NB4 (cell line): Measurements from ENCODE around the gene LAMB1.

Experiments used
- DNase-seq: peaks from one replicate; pipeline ENCODE4 v3.0.0; 2010; ENCODE audit warnings: low read depth
- H3K4me3 ChIP-seq: one replicate; pipeline ENCODE4 v1.5.1; 2011; ENCODE audit warnings: mild to moderate bottlenecking, low read depth, low read length, moderate library complexity
- MAX ChIP-seq: IDR thresholded peaks from 2 replicates; pipeline ENCODE4 v1.6.1; 2011; ENCODE audit warnings: low read depth, low read length
- MYC ChIP-seq: IDR thresholded peaks from 2 replicates; pipeline ENCODE4 v1.6.1; 2011; ENCODE audit warnings: low read depth, low read length
- POLR2A ChIP-seq: IDR thresholded peaks from 2 replicates; pipeline ENCODE4 v1.6.1; 2011; ENCODE audit warnings: mild to moderate bottlenecking; ENCODE audit not compliant: insufficient read length; ENCODE audit errors: extremely low read depth
- TF ChIP-seq, protein P1 (sequence below): IDR thresholded peaks from one replicate; pipeline ENCODE4 v1.5.1; 2012; ENCODE audit warnings: low read depth, low read length

Gene LAMB1

DNA sequence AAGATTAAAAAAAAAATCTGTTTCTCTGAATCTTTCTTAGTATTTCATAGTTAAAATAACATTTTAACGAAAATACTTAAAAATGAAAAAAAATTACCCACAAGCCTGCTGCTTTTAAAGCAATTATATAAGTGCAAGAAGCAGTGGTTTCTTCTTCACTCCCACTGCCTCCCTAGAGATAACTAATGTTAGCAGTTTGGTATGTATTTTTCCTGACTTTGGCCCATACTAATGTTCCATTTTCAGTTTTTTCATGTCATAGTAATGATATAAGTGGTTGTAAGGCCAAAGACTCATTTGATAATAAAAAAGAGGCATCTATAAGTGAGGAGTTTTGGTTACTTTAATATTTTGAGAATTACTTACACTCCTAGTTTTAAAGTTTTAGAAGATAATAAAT lies 24.3 kb upstream of the LAMB1 start:
- no peak for DNase-seq
- TF ChIP-seq POLR2A (no peak), MYC (no peak), MAX (no peak)
- TF ChIP-seq, protein P1, sequence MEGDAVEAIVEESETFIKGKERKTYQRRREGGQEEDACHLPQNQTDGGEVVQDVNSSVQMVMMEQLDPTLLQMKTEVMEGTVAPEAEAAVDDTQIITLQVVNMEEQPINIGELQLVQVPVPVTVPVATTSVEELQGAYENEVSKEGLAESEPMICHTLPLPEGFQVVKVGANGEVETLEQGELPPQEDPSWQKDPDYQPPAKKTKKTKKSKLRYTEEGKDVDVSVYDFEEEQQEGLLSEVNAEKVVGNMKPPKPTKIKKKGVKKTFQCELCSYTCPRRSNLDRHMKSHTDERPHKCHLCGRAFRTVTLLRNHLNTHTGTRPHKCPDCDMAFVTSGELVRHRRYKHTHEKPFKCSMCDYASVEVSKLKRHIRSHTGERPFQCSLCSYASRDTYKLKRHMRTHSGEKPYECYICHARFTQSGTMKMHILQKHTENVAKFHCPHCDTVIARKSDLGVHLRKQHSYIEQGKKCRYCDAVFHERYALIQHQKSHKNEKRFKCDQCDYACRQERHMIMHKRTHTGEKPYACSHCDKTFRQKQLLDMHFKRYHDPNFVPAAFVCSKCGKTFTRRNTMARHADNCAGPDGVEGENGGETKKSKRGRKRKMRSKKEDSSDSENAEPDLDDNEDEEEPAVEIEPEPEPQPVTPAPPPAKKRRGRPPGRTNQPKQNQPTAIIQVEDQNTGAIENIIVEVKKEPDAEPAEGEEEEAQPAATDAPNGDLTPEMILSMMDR: no peak

DNA sequence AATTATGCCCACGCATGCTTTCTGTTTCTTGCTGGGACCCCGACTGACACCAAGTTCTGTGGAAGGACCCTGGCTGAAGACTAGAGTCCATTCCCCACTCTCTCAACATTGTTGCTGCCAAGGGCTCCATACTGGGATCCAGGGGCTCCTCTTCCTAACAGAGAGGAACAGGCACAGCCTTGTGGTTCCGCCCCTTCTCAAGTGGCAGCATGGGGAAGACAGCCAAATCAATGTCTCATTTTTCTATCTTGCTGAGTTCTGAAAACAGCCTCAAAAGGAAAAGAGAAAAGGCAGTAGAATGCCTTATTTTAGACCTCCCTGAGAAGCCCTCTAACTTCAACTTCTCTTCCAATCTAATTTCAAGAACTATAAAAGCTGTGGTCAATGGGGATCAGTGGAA lies 23.7 kb upstream of the LAMB1 start:
- H3K4me3 ChIP-seq: no peak overlapping the region
- TF ChIP-seq MYC: no peak
- TF ChIP-seq MAX: no peak
- TF ChIP-seq POLR2A: no peak
- TF ChIP-seq, protein P1: no peak
- no peak for DNase-seq

More for the DNA sequence above, 24.3 kb upstream of the LAMB1 start:
- H3K4me3 ChIP-seq: no peak overlapping the region

DNA sequence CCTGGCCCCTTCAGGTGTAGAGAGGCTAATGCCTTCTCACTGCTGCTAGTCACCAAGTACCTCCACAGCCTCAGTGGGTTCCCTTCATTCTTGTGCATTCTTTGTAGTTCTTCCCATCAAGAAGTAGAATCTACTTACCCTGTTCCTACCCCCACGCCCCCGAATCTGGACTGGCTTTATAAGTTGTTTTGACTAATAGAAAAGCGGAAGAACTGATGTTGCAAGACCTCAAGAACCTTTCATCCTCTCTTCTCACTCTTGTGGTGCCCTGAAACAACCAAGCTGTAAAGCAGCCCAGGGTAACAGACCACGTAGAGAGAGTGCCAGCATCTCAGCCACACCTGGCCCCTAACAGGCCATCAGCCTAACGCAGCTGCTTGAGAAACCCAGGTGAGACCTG lies 23.2 kb upstream of the LAMB1 start:
- DNase-seq: peak; percentile 86
- TF ChIP-seq MAX: no peak
- TF ChIP-seq, protein P1: no peak
- TF ChIP-seq POLR2A: no peak
- peak; percentile 32; the same call in 1 of the 2 replicates for TF ChIP-seq MYC
- no peak overlapping the region for H3K4me3 ChIP-seq

DNA sequence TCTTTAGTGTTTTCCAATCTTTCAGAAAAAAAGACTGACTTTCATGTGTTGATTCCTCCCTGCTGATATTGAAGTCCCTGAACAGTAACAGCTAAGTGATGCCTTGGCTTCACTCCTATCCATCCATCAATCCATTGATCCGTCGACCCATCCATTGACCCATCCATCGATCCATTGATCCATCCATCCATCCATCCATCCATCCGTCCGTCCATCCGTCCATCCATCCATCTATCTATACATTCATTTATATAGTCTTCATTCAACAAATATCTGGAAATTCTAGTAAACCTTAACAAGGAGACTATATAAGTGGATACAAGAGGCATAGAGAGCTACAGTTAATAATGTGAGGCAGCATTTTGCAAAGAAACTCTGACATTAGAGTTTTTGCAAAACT lies 21.6 kb upstream of the LAMB1 start:
- no peak for TF ChIP-seq MYC
- TF ChIP-seq, protein P1: no peak
- no peak overlapping the region for H3K4me3 ChIP-seq
- DNase-seq: no peak

GRCh38 chr7:108020585-108020984 lies 17.6 kb upstream of the LAMB1 start:
- TF ChIP-seq MYC (no peak), MAX (no peak), POLR2A (no peak)
- TF ChIP-seq, protein P1: no peak
- no peak for DNase-seq
- H3K4me3 ChIP-seq: no peak overlapping the region

- no peak for DNase-seq
- H3K4me3 ChIP-seq: no peak overlapping the region
- TF ChIP-seq MAX (no peak), POLR2A (no peak), MYC (no peak)
- TF ChIP-seq, protein P1: no peak
Measured at GRCh38 chr7:108018668-108019067, 15.7 kb upstream of the LAMB1 start.
